Spinal cord (tissue), 10 donors: ENCODE data around the gene C3AR1. TPM values are rescaled to one million over a fixed set of nuclear protein-coding genes. Genes with fewer than 3 reads are reported as not detected.
"Not testable (repeated sequence)": the region's sequence is repeated elsewhere in the genome, so short reads cannot be mapped to it uniquely, and the experiment has no call there.

Source experiments
- DNase-seq, 6 donors: peaks; one replicate each; pipeline versions ENCODE4 v3.0.0 to v3.0.0-alpha.2; 2013 to 2015; ENCODE audit warnings: low spot score in 6 of 6, low read depth in 4 of 6
- H3K27ac ChIP-seq: one replicate; pipeline ENCODE4 v1.5.1; 2013; ENCODE audit warnings: low read depth, low read length, control low read depth
- H3K27me3 ChIP-seq: one replicate; pipeline ENCODE4 v1.6.1; 2013; ENCODE audit warnings: low read length; ENCODE audit not compliant: control insufficient read depth, insufficient read depth
- H3K36me3 ChIP-seq: one replicate; pipeline ENCODE4 v1.6.1; 2013; ENCODE audit warnings: low read length; ENCODE audit not compliant: control insufficient read depth, insufficient read depth
- H3K4me1 ChIP-seq: one replicate; pipeline ENCODE4 v1.6.1; 2013; ENCODE audit warnings: low read length; ENCODE audit not compliant: control insufficient read depth, insufficient read depth
- H3K4me3 ChIP-seq: one replicate; pipeline ENCODE4 v1.5.1; 2013; ENCODE audit warnings: low read depth, low read length, control low read depth
- H3K9me3 ChIP-seq: one replicate; pipeline ENCODE4 v1.6.1; 2013; ENCODE audit warnings: low read length; ENCODE audit not compliant: control insufficient read depth, insufficient read depth
- WGBS: methylation state at CpG from one replicate; pipeline ENCODE4 v1.1.5; 2013; ENCODE audit warnings: missing lambda C conversion rate; ENCODE audit not compliant: insufficient coverage; 5-methylcytosine and 5-hydroxymethylcytosine counted together
- polyA plus RNA-seq, 2 donors: library from polyadenylated mRNA; unstranded; fragments of 120-200 nt; gene quantifications; one replicate each; pipeline ENCODE4 v1.2.1, GENCODE V29; 2013; ENCODE audit not compliant: insufficient read length in 2 of 2
- total RNA-seq, 2 donors: library from RNA; depleted of rRNA in 1 of 2; stranded (reverse); fragments of 120-200 nt in 1 of 2; fragments of >200 nt in 1 of 2; gene quantifications; one replicate each; pipeline versions ENCODE4 v1.2.3 to v1.2.4, GENCODE V29; 2013 to 2014
- donor health status: healthy.

The C3AR1 gene
- total and polyA plus RNA-seq, 4 donors: 3.8 to 14.8 (median 6.4) TPM

DNA sequence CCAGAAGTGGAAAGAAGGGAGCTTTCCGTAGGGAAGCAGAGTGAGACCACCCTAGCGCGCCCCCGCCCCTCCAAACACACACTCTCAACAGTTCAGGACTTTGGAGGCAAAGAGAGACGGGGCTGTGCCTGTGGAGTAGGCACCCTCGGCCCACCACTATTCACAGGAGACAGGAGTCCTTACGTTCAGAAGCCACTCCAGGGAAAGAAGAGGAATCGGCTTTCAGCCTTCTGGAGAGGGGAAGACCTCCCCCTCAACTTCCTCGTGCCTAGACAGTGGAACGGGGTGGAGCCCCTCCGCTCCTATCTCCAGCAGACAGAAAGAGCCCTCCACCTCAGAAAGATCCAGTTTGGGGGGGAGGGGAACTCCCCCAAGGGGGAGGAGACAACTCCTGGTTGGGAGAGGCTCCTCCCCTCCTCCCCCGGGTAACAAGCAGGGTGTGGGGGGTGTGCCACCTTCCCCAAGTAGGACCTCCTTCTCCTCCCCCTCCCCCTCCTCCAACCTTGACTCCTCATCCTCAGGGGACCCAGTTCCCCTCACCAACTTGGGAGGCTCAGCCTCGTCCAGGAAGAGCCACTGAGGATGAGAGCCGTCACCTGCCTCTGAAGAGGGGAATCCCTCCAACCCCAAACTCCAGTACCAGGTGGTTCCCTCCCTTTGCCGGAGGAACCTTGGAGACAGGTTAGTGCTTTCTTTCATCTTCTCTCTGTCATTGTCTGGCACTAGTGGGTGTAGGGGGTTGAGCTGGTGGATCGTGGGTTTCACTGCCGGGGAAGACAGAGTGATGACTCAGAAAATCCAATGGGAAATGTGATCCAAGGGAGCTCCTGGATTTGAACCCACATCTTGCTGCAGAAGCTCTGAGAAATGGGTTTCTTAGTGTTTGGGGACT lies 32.8 kb downstream of the C3AR1 start:
- DNase-seq: peak in 2 of 6 donors; percentile 43 to 67
- peaks cover 30% of the 10 kb centered on the region for H3K4me1 ChIP-seq
- 39% methylated on average over 2 of the region's 17 CpGs for WGBS
- H3K27ac ChIP-seq: peak overlapping the region; percentile 86
- no peaks in the 10 kb centered on the region for H3K9me3 ChIP-seq
- peak overlapping the region; percentile 92 for H3K4me3 ChIP-seq
- H3K27me3 ChIP-seq: no peaks in the 10 kb centered on the region
- peaks cover 3% of the 10 kb centered on the region for H3K36me3 ChIP-seq

- peaks cover 22% of the 10 kb centered on the region for H3K4me1 ChIP-seq
- WGBS: 0% methylated on average over 90 of the region's 93 CpGs
Measured at GRCh38 chr12:8032242-8033152, 33.7 kb downstream of the C3AR1 start, which contains the start of gene FOXJ2. FOXJ2 (plus strand) TSS chr12:8032716; CDS start chr12:8039833, 7,117 bp downstream.

GRCh38 chr12:8031872-8032241 lies 34.3 kb downstream of the C3AR1 start:
- Histone ChIP-seq H3K27ac (peak overlapping the region; percentile 40), H3K9me3 (no peaks in the 10 kb centered on the region), H3K36me3 (no peaks in the 10 kb centered on the region), H3K27me3 (no peaks in the 10 kb centered on the region), H3K4me3 (peak overlapping the region; percentile 48), H3K4me1 (peaks cover 22% of the 10 kb centered on the region)
- DNase-seq: no peak
- 78% methylated on average over 2 of the region's 5 CpGs for WGBS

More at GRCh38 chr12:8032242-8033152, 33.7 kb downstream of the C3AR1 start, which contains the start of gene FOXJ2:
- Histone ChIP-seq H3K4me3 (peak within 1 kb of the TSS; percentile 92), H3K36me3 (no peaks in the 10 kb centered on the region), H3K27ac (peak within 1 kb of the TSS; percentile 86), H3K27me3 (no peaks in the 10 kb centered on the region), H3K9me3 (no peaks in the 10 kb centered on the region)
- peak in 5 of 6 donors; percentile 52 to 94 (median 73) for DNase-seq

DNA sequence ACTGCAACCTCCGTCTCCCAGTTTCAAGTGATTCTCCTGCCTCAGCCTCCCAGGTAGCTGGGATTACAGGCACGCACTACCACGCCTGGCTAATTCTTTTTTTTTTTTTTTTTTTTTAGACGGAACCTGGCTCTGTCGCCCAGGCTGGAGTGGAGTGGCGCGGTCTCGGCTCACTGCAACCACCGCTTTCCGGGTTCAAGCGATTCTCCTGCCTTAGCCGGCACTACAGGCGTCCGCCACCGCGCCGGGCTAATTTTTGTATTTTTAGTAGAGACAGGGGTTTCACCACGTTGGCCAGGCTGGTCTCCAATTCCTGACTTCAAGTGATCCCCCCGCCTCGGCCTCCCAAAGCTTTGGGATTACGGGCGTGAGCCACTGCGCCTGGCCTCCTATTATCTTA lies 35.1 kb downstream of the C3AR1 start:
- 97% methylated on average over 15 of the region's 23 CpGs for WGBS

DNA sequence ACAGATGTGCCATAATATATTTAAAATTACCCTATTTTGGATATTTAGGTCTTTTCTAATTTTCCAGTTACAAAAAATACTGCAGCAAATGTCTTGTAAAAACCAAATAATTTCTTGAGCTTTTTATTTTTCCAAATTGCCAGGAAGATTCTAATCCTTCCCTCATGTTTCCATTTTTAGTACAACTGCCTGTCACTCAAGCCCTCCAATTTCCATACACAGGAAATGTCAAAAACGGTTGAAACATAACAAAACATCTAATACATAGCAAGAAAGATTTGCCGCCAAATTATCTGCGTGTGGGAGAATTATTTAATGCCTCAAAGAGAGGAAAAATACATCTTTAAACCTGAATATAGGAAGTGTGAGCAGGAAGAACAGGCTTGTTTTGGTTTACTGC lies 36.0 kb downstream of the C3AR1 start:
- no peaks in the 10 kb centered on the region for H3K36me3 ChIP-seq
- no peaks in the 10 kb centered on the region for H3K9me3 ChIP-seq
- peaks cover 24% of the 10 kb centered on the region for H3K4me1 ChIP-seq
- WGBS: no CpG with 5 or more reads among the region's 3 CpGs
- no peaks in the 10 kb centered on the region for H3K27me3 ChIP-seq
- no peak overlapping the region for H3K4me3 ChIP-seq
- no peak overlapping the region for H3K27ac ChIP-seq
- DNase-seq: no peak

More for the DNA sequence above, 35.1 kb downstream of the C3AR1 start:
- H3K4me3 ChIP-seq, H3K27me3 ChIP-seq, H3K36me3 ChIP-seq, DNase-seq, H3K9me3 ChIP-seq, H3K27ac ChIP-seq: not testable (repeated sequence)
- peaks cover 22% of the 10 kb centered on the region for H3K4me1 ChIP-seq

DNA sequence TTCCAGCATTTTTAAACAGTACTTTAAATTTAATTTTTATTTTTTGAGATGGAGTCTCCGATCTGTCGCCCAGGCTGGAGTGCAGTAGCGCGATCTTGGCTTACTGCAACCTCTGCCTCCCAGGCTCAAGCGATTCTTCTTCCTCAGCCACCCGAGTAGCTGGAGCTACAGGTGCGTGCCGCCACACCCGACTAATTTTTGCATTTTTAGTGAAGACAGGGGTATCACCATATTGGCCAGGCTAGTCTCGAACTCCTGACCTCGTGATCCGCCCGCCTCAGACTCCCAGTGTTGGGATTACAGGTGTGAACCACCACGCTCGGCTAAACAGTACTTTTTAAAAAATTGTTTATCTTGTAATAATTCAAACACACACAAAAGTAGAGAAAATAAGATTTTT lies 37.9 kb downstream of the C3AR1 start:
- no peaks in the 10 kb centered on the region for H3K9me3 ChIP-seq
- no peaks in the 10 kb centered on the region for H3K27me3 ChIP-seq
- no peak overlapping the region for H3K27ac ChIP-seq
- DNase-seq: no peak
- H3K36me3 ChIP-seq: no peaks in the 10 kb centered on the region
- 97% methylated on average over 10 of the region's 15 CpGs for WGBS
- no peak overlapping the region for H3K4me3 ChIP-seq
- peaks cover 10% of the 10 kb centered on the region for H3K4me1 ChIP-seq

GRCh38 chr12:8027856-8028255 lies 38.3 kb downstream of the C3AR1 start:
- Histone ChIP-seq H3K9me3 (no peaks in the 10 kb centered on the region), H3K36me3 (no peaks in the 10 kb centered on the region), H3K4me3 (peak overlapping the region; percentile 72), H3K27me3 (no peaks in the 10 kb centered on the region), H3K27ac (no peak overlapping the region), H3K4me1 (peaks cover 6% of the 10 kb centered on the region)
- no CpG with 5 or more reads among the region's 5 CpGs for WGBS
- no peak for DNase-seq

DNA sequence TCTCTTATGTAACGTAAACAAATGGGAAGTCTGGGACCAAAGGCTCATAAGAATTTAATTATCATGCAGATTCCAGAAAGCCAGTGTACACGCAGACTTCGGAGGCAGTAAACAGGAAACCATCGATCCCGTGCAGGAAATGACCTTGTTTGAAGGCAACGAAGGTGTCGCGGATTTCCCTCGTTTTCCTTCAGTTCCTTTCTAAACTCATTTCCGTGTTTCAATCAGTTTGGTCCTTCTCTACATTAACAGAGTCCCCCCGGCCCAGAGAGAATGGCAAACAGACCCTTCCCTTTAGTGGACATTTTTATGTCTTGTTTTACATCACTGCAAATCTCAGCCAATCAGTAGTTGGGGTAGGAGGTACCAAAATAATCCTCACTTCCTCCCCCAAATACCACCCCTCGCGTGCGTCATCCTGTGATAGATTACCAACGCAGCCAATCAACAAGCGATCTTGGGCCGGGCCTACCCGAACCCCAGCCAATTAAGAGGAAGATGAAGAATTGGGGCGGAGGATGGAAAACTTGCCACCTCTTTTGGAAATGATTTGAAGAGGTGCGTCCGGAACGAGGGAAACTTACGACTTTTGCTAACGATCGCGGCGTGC lies 39.8 kb downstream of the C3AR1 start:
- H3K4me1 ChIP-seq: peaks cover 6% of the 10 kb centered on the region
- H3K36me3 ChIP-seq: no peaks in the 10 kb centered on the region
- H3K9me3 ChIP-seq: no peaks in the 10 kb centered on the region
- under 1% methylated on average over 20 of the region's 27 CpGs for WGBS
- peak overlapping the region; percentile 76 for H3K4me3 ChIP-seq
- no peaks in the 10 kb centered on the region for H3K27me3 ChIP-seq
- H3K27ac ChIP-seq: peak overlapping the region; percentile 98
- peak; percentile 99 to 100 (median 100) for DNase-seq
